Raji (cell line): ENCODE results near the gene HSFX2.
"Not testable (repeated sequence)": the region's sequence is repeated elsewhere in the genome, so short reads cannot be mapped to it uniquely, and the experiment has no call there.

ENCODE experiments used
- POLR2A ChIP-seq: IDR thresholded peaks from 2 replicates; pipeline ENCODE4 v1.6.1; 2011; ENCODE audit warnings: low read depth, low read length, control low read depth; ENCODE audit not compliant: insufficient read depth

HSFX2 gene

DNA sequence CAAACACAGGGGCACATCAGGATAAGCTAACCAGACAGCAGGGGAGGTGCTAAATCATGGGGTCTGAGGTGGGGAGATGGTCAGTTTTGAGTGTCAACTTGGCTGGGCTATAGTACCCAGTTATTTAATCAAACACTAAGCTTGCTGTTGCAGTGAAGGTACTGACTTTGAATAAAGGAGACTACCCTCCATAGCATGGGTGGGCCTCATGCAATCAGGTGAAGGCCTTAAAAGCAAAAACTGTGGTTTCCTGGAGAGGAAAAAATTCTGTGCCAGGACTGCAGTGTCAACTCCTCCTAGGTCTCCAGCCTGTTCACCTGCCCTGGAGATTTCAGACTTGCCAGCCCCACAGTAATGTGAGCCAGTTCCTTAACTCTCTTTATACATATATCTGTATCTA lies 12.6 kb upstream of the HSFX2 start:
- TF ChIP-seq POLR2A, result no peak

DNA sequence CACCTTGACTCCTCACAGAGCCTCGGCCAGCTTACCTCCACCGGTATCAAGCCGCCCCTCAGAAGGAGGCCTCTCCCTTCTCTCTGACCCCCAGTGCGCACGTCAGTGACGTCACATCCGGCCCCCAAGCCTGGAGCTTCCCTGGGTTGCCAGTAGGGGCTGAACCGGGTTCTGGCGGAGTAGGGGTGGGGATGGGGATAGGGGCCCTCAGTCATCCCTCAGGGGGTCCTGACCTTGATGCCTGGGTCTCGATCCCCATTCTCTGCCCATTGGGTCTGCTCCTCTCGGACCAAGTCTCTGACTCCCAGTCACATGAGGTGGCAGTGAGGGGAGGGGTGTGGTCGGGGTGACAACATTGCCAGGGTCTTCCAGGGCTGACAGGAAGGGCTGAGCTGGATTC lies 7.8 kb downstream of the HSFX2 start, which contains the start of gene MAGEA9B:
TSS of gene MAGEA9B (minus strand) at position 101 of the 400 bp plus-strand sequence. CDS start 4,280 bp downstream, outside the sequence.
- TF ChIP-seq POLR2A, result not testable (repeated sequence)

DNA sequence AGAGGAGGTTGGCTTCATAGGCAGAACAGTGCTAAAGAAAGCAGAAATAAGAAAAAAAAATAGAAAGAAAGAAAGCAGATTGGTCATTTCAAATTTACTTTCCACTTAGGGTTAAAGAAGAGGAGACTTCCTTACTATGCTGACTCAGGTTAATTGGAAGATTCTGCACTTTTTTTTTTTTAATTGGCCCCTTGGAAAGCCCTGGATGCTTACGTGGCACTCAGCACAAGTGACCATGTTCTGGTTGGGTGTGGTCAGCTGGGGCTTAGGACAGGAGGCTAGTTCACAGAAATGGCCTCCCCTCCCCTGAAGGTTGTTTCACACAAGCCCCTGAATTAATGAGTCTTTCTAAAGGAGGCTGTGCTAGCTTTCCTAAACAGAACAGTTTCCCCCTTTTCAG lies 22.4 kb downstream of the HSFX2 start:
- TF ChIP-seq POLR2A, result no peak

- no peak for TF ChIP-seq POLR2A
These were observed 23.3 kb downstream of the HSFX2 start for GRCh38 chrX:149571770-149572169.

DNA sequence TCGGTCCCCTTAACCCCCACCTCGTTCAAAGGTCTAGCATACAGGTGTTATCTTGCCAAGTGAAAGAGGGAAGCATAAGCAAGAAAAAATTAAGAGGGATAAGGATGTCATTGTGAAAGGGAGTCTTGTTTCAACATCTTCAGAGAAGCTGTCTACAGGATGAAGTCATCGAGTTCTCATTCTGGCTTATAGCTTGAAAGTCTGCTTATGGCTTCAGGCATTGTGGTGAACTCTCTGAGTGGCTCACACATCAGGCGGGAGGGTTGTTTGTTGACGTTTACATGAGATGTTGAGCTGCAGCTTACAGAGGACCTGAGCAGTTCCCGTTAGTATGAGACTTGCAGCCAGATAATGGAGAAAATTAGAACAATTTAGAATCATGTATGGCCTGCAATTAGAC lies 24.4 kb downstream of the HSFX2 start:
- no peak for TF ChIP-seq POLR2A

GRCh38 chrX:149569770-149570169 lies 25.3 kb downstream of the HSFX2 start:
- no peak for TF ChIP-seq POLR2A

DNA sequence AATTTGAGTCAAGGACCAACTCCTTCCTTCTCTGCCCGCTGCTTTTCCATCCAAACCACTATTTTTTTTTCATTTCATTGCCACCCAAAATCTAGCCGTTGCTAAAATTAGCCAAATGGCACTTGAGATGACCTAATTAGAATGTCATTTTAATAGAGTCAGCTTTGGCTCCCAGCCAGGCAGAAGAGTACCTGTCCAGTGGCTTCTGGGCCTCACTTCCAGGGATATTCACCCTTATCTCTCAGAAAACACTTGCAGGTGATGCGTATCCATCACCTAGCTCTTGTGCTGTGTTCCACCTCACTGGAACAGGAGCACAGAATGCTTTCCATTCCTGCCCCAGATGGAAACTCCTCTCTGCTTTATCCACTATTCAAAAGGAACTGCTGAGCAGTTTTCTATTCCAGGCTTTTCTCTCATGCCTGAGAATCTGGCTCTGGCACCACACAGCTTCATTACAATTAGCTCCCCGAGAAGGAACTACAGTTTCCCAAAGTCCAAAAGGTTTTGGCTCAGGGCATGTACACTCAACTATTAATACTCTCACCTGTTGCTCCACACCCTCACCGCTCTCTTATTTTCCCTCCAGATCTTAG lies 26.3 kb downstream of the HSFX2 start:
- TF ChIP-seq POLR2A, result no peak

GRCh38 chrX:149567621-149568417 lies 27.3 kb downstream of the HSFX2 start:
- no peak for TF ChIP-seq POLR2A

DNA sequence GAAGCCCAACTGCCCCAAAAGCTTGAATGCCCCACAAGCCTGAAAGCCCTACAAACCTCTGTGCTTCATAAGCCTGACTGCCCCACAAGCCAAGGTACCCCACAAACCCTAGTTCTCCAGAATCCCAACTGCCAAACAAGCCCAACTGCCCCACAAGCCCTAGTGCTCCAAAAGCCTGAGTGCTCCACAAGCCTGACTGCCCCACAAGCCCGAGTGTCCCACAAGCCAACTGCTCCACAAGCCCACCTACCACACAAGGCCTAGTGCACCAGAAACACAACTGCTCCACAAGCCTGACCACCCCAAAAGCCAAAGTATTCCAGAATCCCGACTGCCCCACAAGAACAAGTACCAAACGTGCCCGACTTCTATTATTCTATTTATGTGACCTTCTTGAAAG lies 31.8 kb downstream of the HSFX2 start:
- TF ChIP-seq POLR2A, result no peak

- TF ChIP-seq POLR2A, result not testable (repeated sequence)
These were observed 45.4 kb downstream of the HSFX2 start, which contains the start of gene HSFX3 for GRCh38 chrX:149549701-149550100. HSFX3 (minus strand) TSS chrX:149549924; CDS start chrX:149549852, 72 bp downstream.
